PC-3 (cell line): ENCODE data around the gene MAP3K3. TPM values are rescaled to one million over a fixed set of nuclear protein-coding genes. Genes with fewer than 3 reads are reported as not detected.

ENCODE experiments used
- ATAC-seq: fragments of 200-7000 bp; cut with Tn5 transposase; 2 replicates; pipeline ENCODE4 v1.9.1; 2020; ENCODE audit warnings: mild to moderate bottlenecking, moderate library complexity
- BruUV-seq: library from RNA; stranded (reverse); fragments of 400-500 nt; replicated peaks from 2 replicates; lab custom pipeline; 2021; lab: Mats Ljungman, UMichigan
- CTCF ChIA-PET: fragments of 300-600 bp; sonication (Branson Sonifier 250); formaldehyde crosslinking; loops from one replicate; lab custom pipeline; 2022; ENCODE audit warnings: antibody characterized with exemption; lab: Charles Lee
- POLR2A ChIA-PET: fragments of 300-600 bp; sonication (Branson Sonifier 250); formaldehyde crosslinking; loops from one replicate; lab custom pipeline; 2022; ENCODE audit warnings: antibody characterized with exemption; ENCODE audit not compliant: unreplicated experiment; lab: Charles Lee
- DNase-seq: peaks from one replicate; pipeline ENCODE4 v3.0.0-alpha.2; 2015
- H2AFZ ChIP-seq: fragments of 300-600 bp; sonication (generic); 2 replicates; pipeline ENCODE4 v1.6.0; 2016; ENCODE audit warnings: antibody characterized with exemption, low read length
- H3F3A ChIP-seq: fragments of 300-600 bp; sonication (generic); one replicate; pipeline ENCODE4 v1.6.0; 2017; ENCODE audit warnings: antibody characterized with exemption, low read length, control low read depth, mild to moderate bottlenecking; ENCODE audit not compliant: unreplicated experiment
- H3K27ac ChIP-seq: fragments of 300-600 bp; sonication (generic); 2 replicates; pipeline ENCODE4 v1.5.1; 2016; ENCODE audit warnings: mild to moderate bottlenecking, low read length
- H3K27me3 ChIP-seq: fragments of 300-600 bp; sonication (generic); 2 replicates; pipeline ENCODE4 v1.6.1; 2016; ENCODE audit warnings: low read length, mixed read lengths
- H3K36me3 ChIP-seq: fragments of 300-600 bp; sonication (generic); 2 replicates; pipeline ENCODE4 v1.6.1; 2016; ENCODE audit warnings: low read depth, mixed run types, low read length, mixed read lengths
- H3K4me1 ChIP-seq: fragments of 300-600 bp; sonication (generic); 2 replicates; pipeline ENCODE4 v1.5.1; 2016; ENCODE audit warnings: low read length; ENCODE audit not compliant: insufficient read depth
- H3K4me2 ChIP-seq: fragments of 300-600 bp; sonication (generic); 2 replicates; pipeline ENCODE4 v1.6.0; 2016; ENCODE audit warnings: low read length
- H3K4me3 ChIP-seq: fragments of 300-600 bp; sonication (generic); 2 replicates; pipeline ENCODE4 v1.5.1; 2016; ENCODE audit warnings: mild to moderate bottlenecking, low read length, mixed read lengths
- H3K79me2 ChIP-seq: fragments of 300-600 bp; sonication (generic); 2 replicates; pipeline ENCODE4 v1.6.1; 2017; ENCODE audit warnings: low read length, mixed read lengths
- H3K9ac ChIP-seq: fragments of 300-600 bp; sonication (generic); 2 replicates; pipeline ENCODE4 v1.6.0; 2016; ENCODE audit warnings: mild to moderate bottlenecking, low read length
- H3K9me2 ChIP-seq: fragments of 300-600 bp; sonication (generic); replicated peaks from 2 replicates; pipeline ENCODE4 v1.6.1; 2016; ENCODE audit warnings: mixed run types, low read length, mixed read lengths
- H3K9me3 ChIP-seq: fragments of 300-600 bp; sonication (generic); 2 replicates; pipeline ENCODE4 v1.6.1; 2016; ENCODE audit warnings: low read length, mixed read lengths
- H4K20me1 ChIP-seq: fragments of 300-600 bp; sonication (generic); 2 replicates; pipeline ENCODE4 v1.6.1; 2016; ENCODE audit warnings: low read length, mixed read lengths
- EZH2 ChIP-seq: fragments of 300-600 bp; sonication (generic); IDR thresholded peaks from one replicate; pipeline ENCODE4 v1.6.1; 2017; ENCODE audit warnings: antibody characterized with exemption, mild to moderate bottlenecking, low read length; ENCODE audit not compliant: unreplicated experiment
- EZH2phosphoT487 ChIP-seq: fragments of 300-600 bp; sonication (generic); IDR thresholded peaks from 2 replicates; pipeline ENCODE4 v1.6.1; 2018; ENCODE audit warnings: mild to moderate bottlenecking, antibody characterized with exemption, low read length, borderline replicate concordance
- intact Hi-C: fragments of 100-400 bp; cut with micrococcal nuclease; formaldehyde crosslinking; loops from 2 replicates; pipeline ENCODE4 v1.9.0; 2023
- total RNA-seq: library from RNA; depleted of rRNA; stranded (reverse); fragments of >200 nt; gene quantifications from 2 replicates; pipeline ENCODE4 v1.2.3, GENCODE V29; 2014
- TF ChIP-seq, protein P1 (sequence below): fragments of 300-600 bp; sonication (generic); conservative IDR thresholded peaks from 2 replicates; pipeline ENCODE4 v1.5.1; 2017; ENCODE audit warnings: antibody characterized with exemption, low read depth, mild to moderate bottlenecking, low read length

MAP3K3 gene
- total RNA-seq, 1 experiment from 2014 or later: 27.1 TPM

- ATAC-seq (no peak), DNase-seq (no peak)
- POLR2A ChIA-PET: no interaction called here
- Histone ChIP-seq H3K79me2 (peaks cover 16% of the 10 kb centered on the region), H4K20me1 (no peaks in the 10 kb centered on the region), H3F3A (no peaks in the 10 kb centered on the region), H3K4me3 (no peak overlapping the region), H3K27me3 (no peaks in the 10 kb centered on the region), H3K9me2 (no peaks in the 10 kb centered on the region), H3K9ac (no peak overlapping the region), H2AFZ (no peak overlapping the region), H3K4me1 (peaks cover 16% of the 10 kb centered on the region), H3K36me3 (peaks cover 5% of the 10 kb centered on the region; the same call in 1 of the 2 replicates), H3K9me3 (no peaks in the 10 kb centered on the region), H3K27ac (no peak overlapping the region), H3K4me2 (no peak overlapping the region)
- TF ChIP-seq EZH2phosphoT487: no peak
- TF ChIP-seq, protein P1, sequence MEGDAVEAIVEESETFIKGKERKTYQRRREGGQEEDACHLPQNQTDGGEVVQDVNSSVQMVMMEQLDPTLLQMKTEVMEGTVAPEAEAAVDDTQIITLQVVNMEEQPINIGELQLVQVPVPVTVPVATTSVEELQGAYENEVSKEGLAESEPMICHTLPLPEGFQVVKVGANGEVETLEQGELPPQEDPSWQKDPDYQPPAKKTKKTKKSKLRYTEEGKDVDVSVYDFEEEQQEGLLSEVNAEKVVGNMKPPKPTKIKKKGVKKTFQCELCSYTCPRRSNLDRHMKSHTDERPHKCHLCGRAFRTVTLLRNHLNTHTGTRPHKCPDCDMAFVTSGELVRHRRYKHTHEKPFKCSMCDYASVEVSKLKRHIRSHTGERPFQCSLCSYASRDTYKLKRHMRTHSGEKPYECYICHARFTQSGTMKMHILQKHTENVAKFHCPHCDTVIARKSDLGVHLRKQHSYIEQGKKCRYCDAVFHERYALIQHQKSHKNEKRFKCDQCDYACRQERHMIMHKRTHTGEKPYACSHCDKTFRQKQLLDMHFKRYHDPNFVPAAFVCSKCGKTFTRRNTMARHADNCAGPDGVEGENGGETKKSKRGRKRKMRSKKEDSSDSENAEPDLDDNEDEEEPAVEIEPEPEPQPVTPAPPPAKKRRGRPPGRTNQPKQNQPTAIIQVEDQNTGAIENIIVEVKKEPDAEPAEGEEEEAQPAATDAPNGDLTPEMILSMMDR: no peak
- TF ChIP-seq EZH2: no peak
- no TSS peak for BruUV-seq
- CTCF ChIA-PET: no interaction called here
- intact Hi-C loops: no loop called here
Measured at GRCh38 chr17:63598281-63598680, 23.9 kb upstream of the MAP3K3 start.

DNA sequence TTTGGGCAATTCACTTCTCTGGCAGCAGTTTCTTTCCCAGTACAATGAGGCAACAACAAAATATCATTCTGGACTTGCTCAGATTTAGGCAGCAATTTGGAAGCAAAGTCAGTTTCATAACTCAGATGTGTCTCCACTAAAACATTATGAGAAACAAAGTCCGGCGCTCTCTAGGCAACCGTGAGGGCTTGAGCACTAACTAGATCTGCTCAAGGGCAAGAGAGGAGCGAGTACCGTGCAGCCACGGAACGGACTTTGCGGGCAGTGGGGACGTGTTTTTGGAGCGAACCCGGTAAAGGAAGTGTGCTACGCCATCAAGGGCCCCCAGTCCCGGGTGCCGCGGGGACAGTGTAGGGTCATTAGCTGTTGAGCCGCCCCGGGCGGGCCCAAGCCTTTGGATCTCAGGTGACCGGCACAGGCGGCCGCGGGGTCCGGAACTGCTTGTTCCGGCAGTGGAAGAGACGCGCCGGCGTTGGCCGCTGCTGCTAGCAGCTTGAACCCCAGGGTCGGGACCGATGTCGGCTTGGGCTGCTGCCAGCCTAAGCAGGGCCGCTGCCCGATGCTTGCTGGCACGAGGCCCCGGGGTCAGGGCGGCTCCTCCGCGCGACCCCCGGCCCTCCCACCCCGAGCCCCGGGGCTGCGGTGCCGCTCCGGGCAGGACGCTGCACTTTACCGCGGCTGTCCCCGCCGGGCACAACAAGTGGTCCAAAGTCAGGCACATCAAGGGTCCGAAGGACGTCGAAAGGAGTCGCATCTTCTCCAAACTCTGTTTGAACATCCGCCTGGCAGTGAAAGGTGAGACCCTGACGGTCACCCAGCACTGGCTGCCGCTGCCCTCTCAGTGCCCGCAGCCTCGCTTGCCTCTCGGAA is 21.4 kb upstream of the MAP3K3 start, which contains the start of gene TACO1:
Gene TACO1 (plus strand): TSS at position 327 of the 870 bp plus-strand sequence. CDS start 189 bp downstream, at position 516.
- H3K4me3 ChIP-seq: peak within 1 kb of the TSS; percentile 91
- peak within 1 kb of the TSS; percentile 98 for H2AFZ ChIP-seq
- intact Hi-C loops: loop anchor here (1.0 kb wide), 1 partner anchor 51 kb away; the partner anchor contains the start of gene DCAF7
- ATAC-seq: peak; percentile 94
- H3K27ac ChIP-seq: peak within 1 kb of the TSS; percentile 40
- peaks cover 16% of the 10 kb centered on the region for H3K4me1 ChIP-seq
- no peaks in the 10 kb centered on the region for H3F3A ChIP-seq
- peak within 1 kb of the TSS; percentile 95 for H3K9ac ChIP-seq
- H3K27me3 ChIP-seq: no peaks in the 10 kb centered on the region
- ChIA-PET POLR2A (no interaction called here), CTCF (interaction anchor here (0.8 kb wide), 1 partner anchor 11 kb away, joined by 4 read pairs; no protein-coding TSS in a partner anchor)
- no TSS peak for BruUV-seq
- H3K9me3 ChIP-seq: no peaks in the 10 kb centered on the region
- peaks cover 13% of the 10 kb centered on the region for H3K36me3 ChIP-seq
- peak; percentile 92 for DNase-seq
- peaks cover 16% of the 10 kb centered on the region for H3K79me2 ChIP-seq
- no peaks in the 10 kb centered on the region for H4K20me1 ChIP-seq
- peak within 1 kb of the TSS; percentile 97 for H3K4me2 ChIP-seq
- no peak for TF ChIP-seq EZH2phosphoT487
- no peak for TF ChIP-seq EZH2
- TF ChIP-seq, protein P1: no peak
- no peaks in the 10 kb centered on the region for H3K9me2 ChIP-seq
